H1 (cell line): ENCODE measurements around the gene FADS2.

Experiments used
- ATF2 ChIP-seq: IDR thresholded peaks from 2 replicates; pipeline ENCODE4 v1.6.1; 2012; ENCODE audit warnings: low read length, inconsistent platforms
- CTCF ChIP-seq, 3 experiments: IDR thresholded peaks; 1 replicate in 2 of 3; 2 replicates in 1 of 3; pipeline versions ENCODE4 v1.5.1 to v1.6.1; 2011; ENCODE audit warnings: low read length in 3 of 3, mild to moderate bottlenecking in 3 of 3, inconsistent platforms in 2 of 3, low read depth in 1 of 3, moderate library complexity in 1 of 3; ENCODE audit not compliant: insufficient read depth in 1 of 3; ENCODE audit errors: control extremely low read depth in 1 of 3
- EZH2 ChIP-seq: fragments of 200-600 bp; sonication (generic); IDR thresholded peaks from 2 replicates; pipeline ENCODE4 v1.7.1; 2012; ENCODE audit warnings: low read depth, mild to moderate bottlenecking, moderate library complexity, low read length, inconsistent platforms; ENCODE audit not compliant: severe bottlenecking
- GABPA ChIP-seq: IDR thresholded peaks from 2 replicates; pipeline ENCODE4 v1.6.1; 2011; ENCODE audit warnings: mild to moderate bottlenecking, low read length, moderate library complexity, borderline replicate concordance; ENCODE audit not compliant: insufficient read depth
- HDAC2 ChIP-seq, 2 experiments: fragments of 300-600 bp in 1 of 2; sonication (generic) in 1 of 2; IDR thresholded peaks; 2 replicates each; pipeline ENCODE4 v1.6.1; 2011 to 2012; ENCODE audit warnings: low read depth in 2 of 2, low read length in 2 of 2, mild to moderate bottlenecking in 2 of 2, moderate library complexity in 2 of 2, borderline replicate concordance in 1 of 2, inconsistent platforms in 1 of 2
- KDM1A ChIP-seq: fragments of 200-600, 300-600 bp; sonication (generic); IDR thresholded peaks from 2 replicates; pipeline ENCODE4 v1.7.1; 2016; ENCODE audit warnings: mild to moderate bottlenecking, low read length, borderline replicate concordance
- MAX ChIP-seq: IDR thresholded peaks from 2 replicates; pipeline ENCODE4 v1.6.1; 2012; ENCODE audit warnings: inconsistent platforms
- NANOG ChIP-seq: IDR thresholded peaks from 2 replicates; pipeline ENCODE4 v1.6.1; 2011; ENCODE audit warnings: low read length, low read depth, mild to moderate bottlenecking, inconsistent platforms; ENCODE audit not compliant: insufficient read depth, poor library complexity, severe bottlenecking
- SIRT6 ChIP-seq: IDR thresholded peaks from one replicate; pipeline ENCODE4 v1.7.1; 2012; ENCODE audit warnings: low read length, inconsistent platforms
- TAF1 ChIP-seq: IDR thresholded peaks from 2 replicates; pipeline ENCODE4 v1.6.1; 2011; ENCODE audit warnings: mild to moderate bottlenecking, low read depth, low read length
- TBP ChIP-seq: IDR thresholded peaks from 2 replicates; pipeline ENCODE4 v1.6.1; 2011; ENCODE audit warnings: low read depth, low read length, improper control_type of control experiment
- YY1 ChIP-seq: IDR thresholded peaks from 2 replicates; pipeline ENCODE4 v1.6.1; 2011; ENCODE audit warnings: low read depth, mild to moderate bottlenecking, low read length
- ZNF274 ChIP-seq: IDR thresholded peaks from 2 replicates; pipeline ENCODE4 v1.7.0; 2012; ENCODE audit warnings: low read length, borderline replicate concordance; ENCODE audit errors: extremely low read depth

- no peak for TF ChIP-seq SIRT6
- no peak for TF ChIP-seq CTCF (IDR thresholded peaks at IDR 0.05; ENCODE audit: control extremely low read depth in 1 of 3, insufficient read depth in 1 of 3, low read depth in 1 of 3, low read length in 3 of 3)
- no peak for TF ChIP-seq GABPA
- TF ChIP-seq ZNF274: no peak
- no peak for TF ChIP-seq NANOG
- TF ChIP-seq EZH2: no peak
- no peak for TF ChIP-seq YY1
- TF ChIP-seq HDAC2 (IDR thresholded peaks at IDR 0.05; ENCODE audit: borderline replicate concordance in 1 of 2, low read depth in 2 of 2, low read length in 2 of 2): no peak
- no peak for TF ChIP-seq ATF2
- no peak for TF ChIP-seq TBP
- TF ChIP-seq TAF1: no peak
- no peak for TF ChIP-seq MAX
- no peak for TF ChIP-seq KDM1A
Observed at GRCh38 chr11:61893981-61894380, 65.9 kb downstream of the FADS2 start.
